PFSK-1 (cell line): ENCODE measurements around the gene STAT3.

ENCODE experiments used
- POLR2AphosphoS5 ChIP-seq: IDR thresholded peaks from 2 replicates; pipeline ENCODE4 v1.6.1; 2012; ENCODE audit warnings: low read depth, mild to moderate bottlenecking, control low read depth, low read length, moderate library complexity
- SIN3A ChIP-seq: IDR thresholded peaks from 2 replicates; pipeline ENCODE4 v1.6.1; 2012; ENCODE audit warnings: mild to moderate bottlenecking, low read length, moderate library complexity, borderline replicate concordance; ENCODE audit not compliant: insufficient read depth

DNA sequence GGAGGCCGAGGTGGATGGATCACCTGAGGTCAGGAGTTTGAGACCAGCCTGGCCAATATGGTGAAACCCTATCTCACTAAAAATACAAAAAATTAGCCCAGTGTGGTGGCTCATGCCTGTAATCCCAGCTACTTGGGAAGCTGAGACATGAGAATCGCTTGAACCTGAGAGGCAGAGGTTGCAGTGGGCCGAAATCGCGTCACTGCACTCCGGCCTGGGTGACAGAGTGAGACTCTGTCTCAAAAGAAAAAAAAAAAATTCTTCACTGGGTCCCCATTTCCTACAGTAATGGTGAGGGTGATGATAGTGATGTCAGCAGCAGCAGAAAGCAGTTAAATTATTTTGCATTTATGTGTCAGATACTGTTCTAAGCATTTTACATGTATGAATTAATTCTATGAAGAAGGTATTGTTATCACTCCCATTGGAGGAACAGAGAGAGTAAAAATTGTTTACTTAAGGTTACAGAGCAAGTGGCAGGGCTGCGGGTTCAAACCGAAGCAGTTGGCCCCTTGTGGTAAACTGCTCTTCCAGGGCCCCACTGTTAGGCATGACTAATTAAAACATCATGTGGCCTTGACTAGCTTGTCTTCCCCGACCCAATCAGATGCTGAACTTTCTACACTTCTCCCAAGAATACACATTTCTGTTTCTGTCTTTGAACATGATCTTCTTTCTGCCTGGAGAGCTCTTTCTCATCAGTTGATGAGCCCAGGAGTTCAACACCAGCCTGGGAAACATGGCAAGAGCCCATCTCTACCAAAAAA lies 45.8 kb downstream of the STAT3 start:
- TF ChIP-seq SIN3A: no peak
- no peak for TF ChIP-seq POLR2AphosphoS5
